ENCODE results near the gene TNN.

TNN gene

DNA sequence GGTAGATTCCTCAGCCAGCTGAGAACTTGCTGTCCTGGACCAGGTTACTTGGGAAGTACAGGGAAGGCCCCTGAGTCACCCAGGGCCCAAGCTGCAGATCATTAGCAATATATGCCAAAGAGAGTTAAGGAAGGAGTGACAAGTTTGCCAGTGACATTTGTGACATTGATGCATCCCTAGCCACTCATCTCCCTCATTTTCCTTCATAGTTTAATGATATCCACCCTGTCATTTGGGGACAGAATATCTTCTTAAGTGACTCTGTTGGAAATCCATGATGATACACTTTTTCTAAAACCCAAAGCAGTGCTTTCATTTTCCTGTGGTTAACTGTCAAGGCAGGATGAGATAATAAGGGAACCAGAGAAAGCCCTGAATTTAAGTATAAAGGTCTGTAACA lies 3.2 kb downstream of the TNN start:
- no peaks in the 10 kb centered on the region for H3K79me1 ChIP-seq (replicated peaks; ENCODE audit: low read length, poor library complexity, severe bottlenecking)
- H2BK120ac ChIP-seq (ENCODE audit: low read depth, low read length) = no peak overlapping the region
- H2AK5ac ChIP-seq (ENCODE audit: low read length, severe bottlenecking) = no peak overlapping the region
- H3K9me3 ChIP-seq (ENCODE audit: control insufficient read depth, low read length) = no peaks in the 10 kb centered on the region
- no peak overlapping the region for H2BK5ac ChIP-seq (ENCODE audit: low read depth, low read length, poor library complexity, severe bottlenecking)
- no peak overlapping the region for H2BK12ac ChIP-seq (ENCODE audit: low read length in 2 of 2)
- H2BK15ac ChIP-seq (ENCODE audit: low read depth, poor library complexity, severe bottlenecking) = no peak overlapping the region
- no peak for DNase-seq
- no peak overlapping the region for H2AFZ ChIP-seq (ENCODE audit: low read depth, low read length)
- no peak overlapping the region for H3K4me3 ChIP-seq (ENCODE audit: insufficient read depth in 1 of 2, low read depth in 1 of 2, low read length in 2 of 2)
- H4K8ac ChIP-seq (ENCODE audit: low read length) = no peak overlapping the region
- H3K4me1 ChIP-seq (ENCODE audit: control insufficient read depth, insufficient read depth, low read depth, low read length) = no peaks in the 10 kb centered on the region
- no peak overlapping the region for H4K91ac ChIP-seq (ENCODE audit: low read length)
- H3K36me3 ChIP-seq (ENCODE audit: control insufficient read depth in 1 of 2, insufficient read depth in 2 of 2, low read depth in 1 of 2, low read length in 2 of 2) = no peaks in the 10 kb centered on the region
- H3K23ac ChIP-seq (ENCODE audit: low read length in 2 of 2) = no peak overlapping the region
- no peak overlapping the region for H3K4ac ChIP-seq (ENCODE audit: low read depth in 1 of 2, low read length in 2 of 2)
- H3K27ac ChIP-seq (ENCODE audit: low read length, poor library complexity, severe bottlenecking) = no peak overlapping the region
- H3K14ac ChIP-seq (ENCODE audit: low read length in 2 of 2) = no peak overlapping the region
- H3K4me2 ChIP-seq (ENCODE audit: low read length, poor library complexity, severe bottlenecking) = no peak overlapping the region
- H3K9ac ChIP-seq (ENCODE audit: low read length) = no peak overlapping the region
- H3K27me3 ChIP-seq (ENCODE audit: control insufficient read depth in 1 of 2, insufficient read depth in 1 of 2, low read length in 2 of 2) = peaks cover 0 to 9% of the 10 kb centered on the region in 2 experiments
- H3K18ac ChIP-seq (ENCODE audit: low read depth in 1 of 2, low read length in 2 of 2) = no peak overlapping the region

DNA sequence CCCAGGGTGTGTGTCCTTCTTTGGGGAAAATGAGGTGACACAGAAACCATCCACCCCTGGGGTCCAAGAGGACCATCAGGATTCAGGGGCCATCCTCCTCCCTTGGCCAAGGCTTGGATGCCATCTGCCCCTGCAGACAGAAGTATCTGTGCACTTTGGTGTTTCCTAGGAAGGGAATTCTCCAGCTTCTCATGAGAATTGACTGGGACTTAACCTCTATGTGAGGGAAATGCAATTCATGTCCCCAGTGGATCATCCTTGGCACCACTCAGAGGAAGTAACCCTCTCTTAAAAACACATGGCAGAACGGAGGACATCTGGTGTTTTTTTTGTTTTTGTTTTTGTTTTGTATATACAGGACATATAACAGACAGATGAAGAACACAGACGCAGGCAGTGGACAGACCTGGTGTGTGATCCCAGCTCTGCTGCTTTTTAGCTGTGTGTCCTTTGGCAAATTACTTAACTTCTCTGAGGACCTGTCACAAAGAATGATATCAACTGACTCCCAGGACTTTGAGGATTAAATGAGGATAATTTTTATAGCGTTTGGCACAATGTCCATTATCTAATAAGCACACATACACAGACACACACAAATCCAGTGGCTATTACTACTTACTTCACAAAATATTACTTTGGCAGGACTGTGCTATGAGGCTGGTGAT lies 3.8 kb downstream of the TNN start:
- Histone ChIP-seq H3K79me1 (replicated peaks; ENCODE audit: low read length, poor library complexity, severe bottlenecking) (no peaks in the 10 kb centered on the region), H4K91ac (ENCODE audit: low read length) (no peak overlapping the region), H3K4me3 (ENCODE audit: insufficient read depth in 1 of 2, low read depth in 1 of 2, low read length in 2 of 2) (no peak overlapping the region), H2AK5ac (ENCODE audit: low read length, severe bottlenecking) (no peak overlapping the region), H3K4ac (ENCODE audit: low read depth in 1 of 2, low read length in 2 of 2) (no peak overlapping the region), H3K4me1 (ENCODE audit: control insufficient read depth, insufficient read depth, low read depth, low read length) (no peaks in the 10 kb centered on the region), H4K8ac (ENCODE audit: low read length) (no peak overlapping the region), H3K14ac (ENCODE audit: low read length in 2 of 2) (no peak overlapping the region), H3K36me3 (ENCODE audit: control insufficient read depth in 1 of 2, insufficient read depth in 2 of 2, low read depth in 1 of 2, low read length in 2 of 2) (no peaks in the 10 kb centered on the region), H3K23ac (ENCODE audit: low read length in 2 of 2) (no peak overlapping the region), H3K27me3 (ENCODE audit: control insufficient read depth in 1 of 2, insufficient read depth in 1 of 2, low read length in 2 of 2) (peaks cover 0 to 9% of the 10 kb centered on the region in 2 experiments), H2BK15ac (ENCODE audit: low read depth, poor library complexity, severe bottlenecking) (no peak overlapping the region), H2AFZ (ENCODE audit: low read depth, low read length) (no peak overlapping the region), H3K9ac (ENCODE audit: low read length) (no peak overlapping the region), H3K9me3 (ENCODE audit: control insufficient read depth, low read length) (no peaks in the 10 kb centered on the region), H3K27ac (ENCODE audit: low read length, poor library complexity, severe bottlenecking) (no peak overlapping the region), H3K4me2 (ENCODE audit: low read length, poor library complexity, severe bottlenecking) (no peak overlapping the region), H2BK12ac (ENCODE audit: low read length in 2 of 2) (no peak overlapping the region), H2BK5ac (ENCODE audit: low read depth, low read length, poor library complexity, severe bottlenecking) (no peak overlapping the region), H3K18ac (ENCODE audit: low read depth in 1 of 2, low read length in 2 of 2) (no peak overlapping the region), H2BK120ac (ENCODE audit: low read depth, low read length) (no peak overlapping the region)
- DNase-seq = no peak
- 75% methylated on average over 3 of the region's 3 CpGs for WGBS

DNA sequence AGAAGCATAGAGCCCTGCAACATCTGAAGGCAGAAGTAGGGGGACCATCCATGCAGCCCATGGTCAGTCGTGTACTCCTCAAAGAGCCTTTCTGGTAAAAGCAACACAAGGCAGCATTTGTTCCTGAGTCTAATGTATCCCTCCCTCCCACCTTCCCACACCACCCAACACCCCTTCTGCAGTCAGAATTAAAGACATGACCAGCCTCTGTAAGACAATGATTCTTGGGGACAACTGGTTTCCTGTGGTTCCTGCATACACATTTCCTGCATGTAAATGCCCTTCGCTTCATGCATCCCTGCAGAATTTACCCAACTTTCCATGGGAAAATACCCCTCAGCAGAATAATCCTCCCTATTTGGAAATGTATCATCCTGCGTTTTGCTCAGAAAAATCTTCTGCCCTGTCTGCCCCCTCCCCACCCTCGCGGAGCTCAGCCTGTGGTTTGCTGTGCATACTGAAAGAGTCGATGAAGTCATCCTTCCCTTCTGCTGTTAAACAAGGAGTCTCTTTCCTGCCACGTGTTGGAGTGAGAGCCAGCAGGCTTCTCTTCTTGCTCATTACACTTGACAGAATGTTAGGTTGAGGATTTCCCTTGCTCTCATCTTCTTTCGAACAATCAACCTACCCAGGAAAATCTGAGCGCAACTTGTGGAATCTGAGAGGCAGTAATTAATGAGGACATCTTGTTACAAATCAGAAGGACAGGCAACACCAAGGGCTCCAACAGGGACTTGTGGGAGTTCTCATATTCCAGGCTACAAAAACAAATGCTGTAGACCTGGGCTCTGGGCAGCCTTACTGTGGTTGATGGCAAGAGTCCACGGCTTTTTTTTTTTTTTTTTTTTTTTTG lies 4.7 kb downstream of the TNN start:
- Histone ChIP-seq H3K4me2 (ENCODE audit: low read length, poor library complexity, severe bottlenecking) (no peak overlapping the region), H3K9ac (ENCODE audit: low read length) (peak overlapping the region; percentile 49), H3K4me3 (ENCODE audit: insufficient read depth in 1 of 2, low read depth in 1 of 2, low read length in 2 of 2) (no peak overlapping the region), H2BK15ac (ENCODE audit: low read depth, poor library complexity, severe bottlenecking) (peak overlapping the region; percentile 1), H3K23ac (ENCODE audit: low read length in 2 of 2) (no peak overlapping the region), H3K9me3 (ENCODE audit: control insufficient read depth, low read length) (no peaks in the 10 kb centered on the region), H3K27me3 (ENCODE audit: control insufficient read depth in 1 of 2, insufficient read depth in 1 of 2, low read length in 2 of 2) (peaks cover 0 to 9% of the 10 kb centered on the region in 2 experiments), H3K27ac (ENCODE audit: low read length, poor library complexity, severe bottlenecking) (no peak overlapping the region), H3K36me3 (ENCODE audit: control insufficient read depth in 1 of 2, insufficient read depth in 2 of 2, low read depth in 1 of 2, low read length in 2 of 2) (no peaks in the 10 kb centered on the region), H3K14ac (ENCODE audit: low read length in 2 of 2) (no peak overlapping the region), H3K79me1 (replicated peaks; ENCODE audit: low read length, poor library complexity, severe bottlenecking) (no peaks in the 10 kb centered on the region), H3K4me1 (ENCODE audit: control insufficient read depth, insufficient read depth, low read depth, low read length) (no peaks in the 10 kb centered on the region), H3K18ac (ENCODE audit: low read depth in 1 of 2, low read length in 2 of 2) (no peak overlapping the region), H2BK120ac (ENCODE audit: low read depth, low read length) (no peak overlapping the region), H4K91ac (ENCODE audit: low read length) (no peak overlapping the region), H2AFZ (ENCODE audit: low read depth, low read length) (no peak overlapping the region), H4K8ac (ENCODE audit: low read length) (no peak overlapping the region), H2AK5ac (ENCODE audit: low read length, severe bottlenecking) (no peak overlapping the region), H2BK5ac (ENCODE audit: low read depth, low read length, poor library complexity, severe bottlenecking) (no peak overlapping the region), H3K4ac (ENCODE audit: low read depth in 1 of 2, low read length in 2 of 2) (no peak overlapping the region), H2BK12ac (ENCODE audit: low read length in 2 of 2) (no peak overlapping the region)
- DNase-seq = peak; percentile 50
- 41% methylated on average over 9 of the region's 10 CpGs for WGBS

DNA sequence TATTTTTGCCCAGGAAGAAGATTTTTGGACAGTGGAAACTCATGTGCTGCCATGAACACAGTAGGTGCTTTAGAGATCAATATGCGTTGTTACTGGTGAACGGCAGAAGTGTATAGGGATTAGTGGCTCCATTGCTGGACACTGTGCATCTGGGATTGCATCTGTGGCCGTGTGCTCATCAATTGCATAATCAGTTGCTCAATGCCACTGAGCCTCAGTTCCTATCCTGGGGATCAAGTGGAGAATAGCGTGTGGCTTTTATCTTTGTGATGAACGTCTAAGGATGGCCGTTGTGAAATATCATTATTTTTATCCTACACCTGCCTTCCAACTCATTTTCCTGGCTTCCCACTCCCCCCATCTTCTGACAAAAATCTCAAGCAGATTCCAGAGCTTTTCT lies 5.4 kb downstream of the TNN start:
- Histone ChIP-seq H2BK15ac (ENCODE audit: low read depth, poor library complexity, severe bottlenecking) (no peak overlapping the region), H4K8ac (ENCODE audit: low read length) (no peak overlapping the region), H3K27ac (ENCODE audit: low read length, poor library complexity, severe bottlenecking) (no peak overlapping the region), H3K27me3 (ENCODE audit: control insufficient read depth in 1 of 2, insufficient read depth in 1 of 2, low read length in 2 of 2) (peaks cover 0 to 13% of the 10 kb centered on the region in 2 experiments), H2AK5ac (ENCODE audit: low read length, severe bottlenecking) (no peak overlapping the region), H3K9me3 (ENCODE audit: control insufficient read depth, low read length) (no peaks in the 10 kb centered on the region), H3K14ac (ENCODE audit: low read length in 2 of 2) (no peak overlapping the region), H2BK5ac (ENCODE audit: low read depth, low read length, poor library complexity, severe bottlenecking) (no peak overlapping the region), H3K4me2 (ENCODE audit: low read length, poor library complexity, severe bottlenecking) (no peak overlapping the region), H3K9ac (ENCODE audit: low read length) (peak overlapping the region; percentile 49), H3K4me1 (ENCODE audit: control insufficient read depth, insufficient read depth, low read depth, low read length) (no peaks in the 10 kb centered on the region), H4K91ac (ENCODE audit: low read length) (no peak overlapping the region), H3K18ac (ENCODE audit: low read depth in 1 of 2, low read length in 2 of 2) (no peak overlapping the region), H2BK120ac (ENCODE audit: low read depth, low read length) (no peak overlapping the region), H3K79me1 (replicated peaks; ENCODE audit: low read length, poor library complexity, severe bottlenecking) (no peaks in the 10 kb centered on the region), H3K23ac (ENCODE audit: low read length in 2 of 2) (no peak overlapping the region), H3K4me3 (ENCODE audit: insufficient read depth in 1 of 2, low read depth in 1 of 2, low read length in 2 of 2) (no peak overlapping the region), H2AFZ (ENCODE audit: low read depth, low read length) (no peak overlapping the region), H3K4ac (ENCODE audit: low read depth in 1 of 2, low read length in 2 of 2) (no peak overlapping the region), H3K36me3 (ENCODE audit: control insufficient read depth in 1 of 2, insufficient read depth in 2 of 2, low read depth in 1 of 2, low read length in 2 of 2) (no peaks in the 10 kb centered on the region), H2BK12ac (ENCODE audit: low read length in 2 of 2) (no peak overlapping the region)
- 88% methylated on average over 5 of the region's 6 CpGs for WGBS
- DNase-seq = peak; percentile 3
